Osteocyte (in vitro differentiated cells): ENCODE results near the gene ALOX15B. TPM values are rescaled to one million over a fixed set of nuclear protein-coding genes. Genes with fewer than 3 reads are reported as not detected.

Source experiments
- DNase-seq: peaks from one replicate; pipeline ENCODE4 v3.0.0; 2021; ENCODE audit warnings: mixed read lengths; ENCODE audit not compliant: unreplicated experiment; ENCODE audit errors: extremely low spot score
- H3K27ac Mint-ChIP-seq: one replicate; pipeline ENCODE4 v1.8.0; 2021; ENCODE audit warnings: mild to moderate bottlenecking, mixed read lengths; ENCODE audit not compliant: unreplicated experiment
- H3K27me3 Mint-ChIP-seq: one replicate; pipeline ENCODE4 v1.8.0; 2021; ENCODE audit warnings: mixed read lengths; ENCODE audit not compliant: unreplicated experiment
- H3K36me3 Mint-ChIP-seq: one replicate; pipeline ENCODE4 v1.8.0; 2021; ENCODE audit warnings: mixed read lengths; ENCODE audit not compliant: unreplicated experiment
- H3K4me1 Mint-ChIP-seq: one replicate; pipeline ENCODE4 v1.8.0; 2021; ENCODE audit warnings: mixed read lengths; ENCODE audit not compliant: unreplicated experiment
- H3K4me3 Mint-ChIP-seq: one replicate; pipeline ENCODE4 v1.8.0; 2021; ENCODE audit warnings: mild to moderate bottlenecking, moderate library complexity, mixed read lengths; ENCODE audit not compliant: unreplicated experiment
- H3K9me3 Mint-ChIP-seq: one replicate; pipeline ENCODE4 v1.8.0; 2021; ENCODE audit warnings: mixed read lengths; ENCODE audit not compliant: unreplicated experiment
- CTCF ChIP-seq: fragments of 200-600 bp; sonication (generic); IDR thresholded peaks from 2 replicates; pipeline ENCODE4 v1.5.0; 2021; ENCODE audit warnings: antibody characterized with exemption, mild to moderate bottlenecking, moderate library complexity
- total RNA-seq: library from RNA; stranded (reverse); gene quantifications from 2 replicates; pipeline ENCODE4 v1.2.1, GENCODE V29; 2021

ALOX15B gene
- total RNA-seq, 1 donor from 2014 or later = not detected

GRCh38 chr17:8025176-8025911 lies 13.5 kb upstream of the ALOX15B start:
- Mint-ChIP-seq H3K9me3 (no peaks in the 10 kb centered on the region), H3K4me3 (no peak overlapping the region), H3K27me3 (peaks cover 32% of the 10 kb centered on the region), H3K27ac (no peak overlapping the region), H3K4me1 (peaks cover 5% of the 10 kb centered on the region), H3K36me3 (peaks cover 2% of the 10 kb centered on the region)
- DNase-seq = no peak
- TF ChIP-seq CTCF = no peak

- Mint-ChIP-seq H3K4me3 (no peak overlapping the region), H3K4me1 (no peaks in the 10 kb centered on the region), H3K27ac (no peak overlapping the region), H3K9me3 (no peaks in the 10 kb centered on the region), H3K27me3 (peaks cover 49% of the 10 kb centered on the region), H3K36me3 (peaks cover 2% of the 10 kb centered on the region)
- no peak for TF ChIP-seq CTCF
- DNase-seq = no peak
Observed at GRCh38 chr17:8029121-8029520, 9.7 kb upstream of the ALOX15B start.

- Mint-ChIP-seq H3K36me3 (peaks cover 2% of the 10 kb centered on the region), H3K27me3 (peaks cover 62% of the 10 kb centered on the region), H3K27ac (no peak overlapping the region), H3K4me1 (no peaks in the 10 kb centered on the region), H3K9me3 (no peaks in the 10 kb centered on the region), H3K4me3 (no peak overlapping the region)
- DNase-seq = no peak
- no peak for TF ChIP-seq CTCF
Observed at GRCh38 chr17:8031261-8031661, 7.6 kb upstream of the ALOX15B start.

- Mint-ChIP-seq H3K4me3 (no peak overlapping the region), H3K27me3 (peaks cover 60% of the 10 kb centered on the region), H3K9me3 (no peaks in the 10 kb centered on the region), H3K27ac (no peak overlapping the region), H3K36me3 (peaks cover 2% of the 10 kb centered on the region), H3K4me1 (no peaks in the 10 kb centered on the region)
- TF ChIP-seq CTCF = no peak
- DNase-seq = no peak
Observed at GRCh38 chr17:8031950-8032349, 6.9 kb upstream of the ALOX15B start.

- H3K27ac Mint-ChIP-seq = no peak overlapping the region
- no peaks in the 10 kb centered on the region for H3K9me3 Mint-ChIP-seq
- no peak for TF ChIP-seq CTCF
- H3K27me3 Mint-ChIP-seq = peaks cover 58% of the 10 kb centered on the region
- H3K4me1 Mint-ChIP-seq = no peaks in the 10 kb centered on the region
- no peak overlapping the region for H3K4me3 Mint-ChIP-seq
- H3K36me3 Mint-ChIP-seq = peaks cover 2% of the 10 kb centered on the region
- DNase-seq = no peak
Observed at GRCh38 chr17:8032442-8032841, 6.4 kb upstream of the ALOX15B start.
